Measurements from ENCODE around the gene DMRTB1. TPM values are rescaled to one million over a fixed set of nuclear protein-coding genes. Genes with fewer than 3 reads are reported as not detected.
"Not testable (repeated sequence)": the region's sequence is repeated elsewhere in the genome, so short reads cannot be mapped to it uniquely, and the experiment has no call there.

The DMRTB1 gene
- polyA plus RNA-seq, 3 donors, result not detected

DNA sequence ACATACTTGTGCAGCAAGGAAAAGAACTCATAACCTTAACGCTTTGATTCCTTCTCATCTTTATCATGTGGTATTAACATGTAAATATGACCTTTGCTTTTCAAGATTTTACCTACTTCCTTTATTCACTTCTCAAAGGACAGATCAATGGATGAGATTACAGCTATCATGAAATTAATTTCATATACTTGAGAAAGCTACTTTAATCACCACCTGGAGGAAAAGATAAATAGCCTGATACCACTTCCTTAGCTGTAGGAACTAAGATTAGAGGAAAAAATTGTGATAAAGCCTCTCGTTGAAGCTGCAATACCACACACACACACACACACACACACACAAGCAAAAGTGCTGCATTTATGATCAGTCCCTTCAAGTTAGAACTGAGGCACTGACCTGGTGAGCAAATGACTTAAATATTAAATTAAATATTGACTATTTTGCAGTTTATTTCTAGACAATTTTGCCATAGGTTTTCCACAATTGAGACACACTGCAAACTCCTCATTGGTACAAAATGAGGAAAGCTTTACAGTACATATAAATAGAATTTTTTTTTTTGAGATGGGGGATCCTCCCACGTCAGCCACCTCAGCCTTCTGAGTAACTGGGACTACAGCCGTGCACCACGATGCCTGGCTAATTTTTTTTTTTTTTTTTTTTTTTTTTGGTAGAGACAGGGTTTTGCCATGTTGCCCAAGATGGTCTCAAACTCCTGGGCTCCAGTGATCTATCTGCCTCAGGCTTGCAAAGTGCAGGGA, 27.2 kb upstream of the DMRTB1 start:
- no peak overlapping the region for H3K27ac ChIP-seq (ENCODE audit: low read depth, low read length)
- 28 to 50% (median 41%) methylated on average over 5 of the region's 5 CpGs for WGBS, 3 donors

DNA sequence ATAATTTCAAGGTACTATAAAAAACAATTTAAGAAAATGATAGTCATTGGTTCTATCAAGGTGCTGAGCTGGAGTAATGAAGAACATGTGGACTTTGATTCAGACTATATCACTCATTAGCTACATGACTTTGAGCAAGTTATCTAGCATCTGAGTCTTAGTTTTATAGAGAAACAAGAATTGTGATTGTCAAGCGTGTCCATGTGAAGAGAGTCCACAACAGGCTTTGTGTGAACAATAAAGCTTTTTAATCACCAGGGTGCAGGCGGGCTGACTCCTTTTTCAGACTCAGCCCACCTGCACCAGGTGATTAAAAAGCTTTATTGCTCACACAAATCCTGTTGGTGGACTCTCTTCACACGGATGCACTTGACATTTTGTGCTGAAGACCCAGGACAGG, 26.6 kb upstream of the DMRTB1 start:
- 74 to 89% (median 86%) methylated on average over 3 of the region's 3 CpGs for WGBS, 3 donors
- H3K27ac ChIP-seq (ENCODE audit: low read depth, low read length), result no peak overlapping the region

DNA sequence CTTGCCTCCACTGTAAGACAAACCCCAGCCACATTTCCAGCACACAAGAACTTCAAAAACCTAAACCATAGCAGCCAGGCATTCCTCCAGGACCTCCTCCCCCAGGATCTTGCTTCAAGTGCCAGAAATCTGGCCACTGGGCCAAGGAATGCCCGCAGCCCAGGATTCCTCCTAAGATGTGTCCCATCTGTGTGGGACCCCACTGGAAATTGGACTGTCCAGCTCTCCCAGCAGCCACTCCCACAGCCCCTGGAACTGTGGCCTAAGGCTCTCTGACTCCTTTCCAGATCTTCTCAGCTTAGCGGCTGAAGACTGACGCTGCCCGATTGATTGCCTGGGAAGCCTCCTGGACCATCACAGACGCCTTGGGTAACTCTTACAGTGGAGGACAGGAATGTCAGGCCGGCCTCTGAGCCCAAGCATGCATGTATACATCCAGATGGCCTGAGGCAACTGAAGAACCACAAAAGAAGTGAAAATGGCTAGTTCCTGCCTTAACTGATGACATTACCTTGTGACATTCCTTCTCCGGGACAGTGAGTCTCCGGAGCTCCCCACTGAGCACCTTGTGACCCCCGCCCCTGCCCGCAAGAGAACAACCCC, 24.7 kb upstream of the DMRTB1 start:
- not testable (repeated sequence) for H3K27ac ChIP-seq (ENCODE audit: low read depth, low read length)
- 84 to 90% (median 87%) methylated on average over 10 of the region's 10 CpGs for WGBS, 3 donors

DNA sequence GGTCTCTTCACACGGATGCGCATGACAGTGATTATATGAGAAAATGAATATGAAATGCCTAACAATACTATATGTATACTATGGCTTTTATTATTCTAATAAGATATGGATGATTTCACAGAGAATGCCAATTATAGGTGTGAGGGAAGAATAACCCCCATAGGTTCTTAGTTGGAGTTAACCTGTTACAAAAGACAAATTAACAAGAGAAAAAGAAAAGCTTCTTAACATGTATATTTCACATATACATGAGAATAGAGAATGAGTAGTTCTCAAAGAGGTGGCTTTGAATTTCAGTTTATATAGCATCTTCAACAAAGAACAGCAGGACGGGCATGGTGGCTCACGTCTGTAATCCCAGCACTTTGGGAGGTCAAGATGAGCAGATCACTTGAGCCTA, 24.0 kb upstream of the DMRTB1 start:
- H3K27ac ChIP-seq (ENCODE audit: low read depth, low read length), result no peak overlapping the region

DNA sequence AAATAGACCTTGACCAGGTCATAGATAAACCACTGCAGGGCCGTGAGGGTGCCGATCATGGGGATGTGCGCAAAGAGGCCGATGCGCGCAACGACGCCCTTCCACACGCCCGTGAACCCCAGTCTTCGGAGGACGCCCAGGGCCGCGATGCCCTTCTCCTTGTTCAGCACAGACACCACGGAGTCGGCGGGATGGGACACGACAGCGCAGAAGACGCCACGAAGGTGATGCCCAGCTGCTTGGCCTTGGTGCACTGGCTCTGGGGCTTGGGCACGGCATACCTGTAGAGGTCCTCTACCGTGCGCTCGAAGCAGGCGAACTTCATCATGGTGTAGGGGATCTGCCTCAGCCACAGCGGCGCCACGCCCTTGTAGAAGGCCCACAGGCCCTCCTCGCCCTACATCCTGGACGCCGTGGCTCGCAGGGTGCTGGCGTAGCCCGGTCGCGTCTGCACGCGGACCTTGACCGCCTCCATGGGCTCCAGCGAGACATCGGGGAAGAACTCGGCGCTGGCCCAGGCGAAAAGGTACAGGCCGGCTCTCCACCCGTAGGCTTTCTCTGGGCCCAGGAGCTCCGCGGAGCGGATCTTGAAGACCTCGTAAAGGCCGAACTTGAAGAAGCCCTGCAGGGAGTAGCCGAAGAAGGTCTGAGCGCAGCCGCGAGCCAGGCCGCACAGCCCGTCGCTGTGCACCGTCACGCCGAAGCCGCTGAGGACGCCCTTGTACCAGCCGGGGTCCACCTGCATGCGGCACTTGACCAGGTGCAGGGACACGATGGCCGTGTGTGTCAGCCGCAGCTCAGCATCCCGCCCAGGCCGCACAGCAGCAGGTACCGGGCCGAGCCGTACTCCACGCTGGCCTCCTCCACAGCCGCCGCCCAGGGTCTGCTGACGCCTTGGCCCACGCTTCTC, 20.5 kb upstream of the DMRTB1 start:
- 97 to 98% (median 98%) methylated on average over 78 to 79 of the region's 79 CpGs for WGBS, 3 donors
- H3K27ac ChIP-seq (ENCODE audit: low read depth, low read length), result no peak overlapping the region

More for the DNA sequence above, 24.0 kb upstream of the DMRTB1 start:
- whole genome bisulfite sequencing, 3 donors, result 89 to 96% (median 94%) methylated on average over 4 of the region's 4 CpGs

DNA sequence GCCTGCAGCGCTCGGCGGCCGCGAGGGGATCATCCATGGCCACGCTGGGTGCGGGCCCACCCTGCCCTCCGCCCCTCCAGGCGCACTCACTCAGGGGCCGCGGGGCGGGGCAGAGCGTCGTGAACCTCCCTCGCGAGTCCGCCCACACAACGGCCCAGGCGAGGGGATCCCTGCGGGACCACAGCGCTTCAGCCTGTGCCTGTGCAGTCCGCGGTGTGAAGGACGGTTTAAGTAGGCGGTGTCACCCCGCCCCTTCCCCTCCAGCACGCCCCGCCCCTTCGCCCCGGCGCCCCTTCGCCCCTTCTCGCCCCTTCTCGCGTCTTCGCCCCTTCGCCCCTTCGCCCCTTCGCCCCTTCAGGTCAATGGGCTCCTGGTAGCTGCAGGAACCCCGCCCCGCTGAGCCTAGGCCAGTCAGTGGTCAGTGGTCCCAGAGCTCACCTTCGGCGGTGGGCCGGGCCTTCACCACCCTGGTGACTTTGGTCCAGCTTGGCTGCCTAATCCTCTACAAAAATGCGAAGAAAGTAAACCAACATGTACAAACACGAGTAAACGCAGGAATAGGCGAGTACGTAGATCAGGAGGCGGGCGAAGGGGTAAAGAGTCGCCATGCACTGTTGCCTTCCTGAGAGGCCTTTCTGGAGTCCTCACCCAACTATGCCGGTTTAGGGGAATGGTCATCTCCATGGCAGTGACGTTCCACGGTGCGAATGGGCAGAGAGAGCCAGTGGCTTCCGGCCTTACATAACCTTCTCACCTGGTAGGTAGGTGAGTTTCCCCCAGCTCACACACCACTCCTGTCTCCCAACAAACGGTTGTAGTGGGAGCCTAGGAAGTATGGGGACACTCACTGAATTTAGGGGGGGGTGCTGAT, 19.6 kb upstream of the DMRTB1 start:
- no peak overlapping the region for H3K27ac ChIP-seq (ENCODE audit: low read depth, low read length)
- 96 to 98% (median 97%) methylated on average over 44 to 58 of the region's 58 CpGs for WGBS, 3 donors

DNA sequence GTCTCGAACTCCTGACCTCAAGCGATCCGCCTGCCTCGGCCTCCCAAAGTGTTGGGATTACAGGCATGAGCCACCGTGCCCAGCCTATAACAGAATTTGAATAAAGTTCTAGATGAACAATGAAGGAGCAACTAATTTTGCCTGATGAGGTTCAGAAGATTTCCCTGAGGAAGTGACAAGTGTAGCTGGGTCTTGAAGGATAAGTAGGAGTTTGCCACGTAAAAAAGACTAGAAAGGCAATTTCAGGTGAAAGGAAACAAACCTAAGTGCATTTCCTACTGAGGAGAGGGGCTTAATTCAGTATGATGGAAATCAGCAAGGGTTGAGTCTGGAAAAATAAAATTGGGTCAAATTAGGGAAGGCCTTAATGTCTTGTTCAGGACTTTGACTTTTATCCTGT, 18.6 kb upstream of the DMRTB1 start:
- WGBS, 3 donors, result 88 to 98% (median 95%) methylated on average over 6 of the region's 6 CpGs
- H3K27ac ChIP-seq (ENCODE audit: low read depth, low read length), result no peak overlapping the region

DNA sequence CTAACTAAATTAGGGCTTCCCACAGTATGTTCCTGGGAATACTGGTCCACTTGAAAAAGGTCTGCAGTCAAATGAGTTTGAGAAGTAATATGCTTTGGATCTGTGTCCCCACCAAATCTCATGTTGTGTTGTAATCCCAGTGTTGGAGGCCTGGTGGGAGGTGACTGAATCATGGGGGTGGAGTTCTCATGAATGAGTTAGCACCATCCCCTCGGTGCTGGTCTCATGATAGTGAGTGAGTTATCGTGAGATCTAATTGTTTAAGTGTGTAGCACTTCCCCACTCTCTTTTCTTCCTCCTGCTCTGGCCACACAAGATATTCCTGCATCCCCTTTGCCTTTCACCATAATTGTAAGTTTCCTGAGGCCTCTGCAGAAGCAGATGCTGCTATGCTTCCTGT, 16.9 kb upstream of the DMRTB1 start:
- WGBS, 3 donors, result 11 to 44% (median 18%) methylated on average over 2 of the region's 2 CpGs
- no peak overlapping the region for H3K27ac ChIP-seq (ENCODE audit: low read depth, low read length)

DNA sequence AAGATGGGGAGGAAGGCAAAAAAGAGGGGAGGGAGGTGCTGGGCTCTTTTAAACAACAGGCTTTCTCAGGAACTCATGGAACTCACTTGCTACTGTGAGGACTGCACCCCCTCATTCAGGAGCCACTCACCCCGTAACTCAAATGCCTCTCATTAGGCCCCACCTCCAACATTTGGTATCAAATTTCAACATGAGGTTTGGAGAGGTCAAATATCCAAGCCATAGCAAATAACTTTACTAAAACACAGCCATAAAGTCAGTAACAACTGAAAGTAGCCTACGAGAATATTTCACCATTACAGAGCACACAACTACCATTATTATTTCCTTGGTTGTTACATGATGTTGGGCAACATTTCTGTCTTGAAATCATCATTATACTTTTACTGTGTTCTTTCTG, 13.1 kb upstream of the DMRTB1 start:
- WGBS, 3 donors, result 42 to 64% (median 60%) methylated on average over 2 of the region's 2 CpGs
- H3K27ac ChIP-seq (ENCODE audit: low read depth, low read length), result no peak overlapping the region

DNA sequence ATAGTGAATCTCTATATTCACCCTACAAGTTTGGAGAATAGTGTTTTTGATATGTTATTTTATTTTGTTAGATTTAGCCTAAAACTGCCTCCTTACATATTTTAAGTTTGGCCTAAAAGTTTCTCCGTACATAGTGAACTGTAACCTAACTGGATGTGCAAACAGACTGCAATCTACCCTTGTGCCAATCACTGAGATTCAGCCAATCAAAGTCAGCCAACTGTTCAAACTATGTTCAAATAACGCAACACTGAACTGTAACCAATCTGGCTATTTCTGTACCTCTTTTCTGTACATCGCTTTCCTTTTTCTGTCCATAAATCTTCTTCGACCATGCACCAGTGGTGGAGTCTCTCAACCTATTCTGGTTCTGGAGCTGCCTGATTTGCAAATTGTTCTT, 11.8 kb upstream of the DMRTB1 start:
- H3K27ac ChIP-seq (ENCODE audit: low read depth, low read length), result no peak overlapping the region
- WGBS, 3 donors, result 70 to 88% (median 79%) methylated on average over 4 of the region's 4 CpGs

DNA sequence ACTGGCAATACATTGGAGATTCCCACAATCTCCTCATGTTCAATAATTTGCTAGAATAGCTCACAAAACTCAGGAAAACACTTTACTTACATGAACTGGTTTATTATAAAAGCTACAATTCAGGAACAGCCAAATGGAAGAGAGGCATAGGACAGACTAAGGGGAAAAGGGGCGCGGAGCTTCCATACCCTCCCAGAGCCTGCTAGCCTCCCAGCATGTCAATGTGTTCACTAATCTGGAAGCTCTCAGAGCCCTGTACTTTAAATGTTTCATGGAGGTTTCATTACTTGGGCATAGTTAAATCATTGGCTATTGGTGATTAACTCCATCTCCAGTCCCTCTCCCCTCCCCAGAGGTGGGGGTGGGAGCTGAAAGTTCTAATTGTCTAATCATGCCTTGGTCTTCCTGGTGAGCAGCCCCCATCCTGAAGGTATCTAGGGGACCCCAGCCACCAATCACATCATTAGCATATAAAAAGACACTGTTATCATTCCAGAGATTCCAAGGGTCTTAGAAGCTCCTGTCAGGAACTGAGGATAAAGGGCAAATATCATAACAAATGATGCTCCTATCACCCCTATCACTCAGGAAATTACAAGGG, 10.9 kb upstream of the DMRTB1 start:
- H3K27ac ChIP-seq (ENCODE audit: low read depth, low read length), result no peak overlapping the region
- 82 to 85% (median 85%) methylated on average over 2 of the region's 2 CpGs for WGBS, 3 donors

DNA sequence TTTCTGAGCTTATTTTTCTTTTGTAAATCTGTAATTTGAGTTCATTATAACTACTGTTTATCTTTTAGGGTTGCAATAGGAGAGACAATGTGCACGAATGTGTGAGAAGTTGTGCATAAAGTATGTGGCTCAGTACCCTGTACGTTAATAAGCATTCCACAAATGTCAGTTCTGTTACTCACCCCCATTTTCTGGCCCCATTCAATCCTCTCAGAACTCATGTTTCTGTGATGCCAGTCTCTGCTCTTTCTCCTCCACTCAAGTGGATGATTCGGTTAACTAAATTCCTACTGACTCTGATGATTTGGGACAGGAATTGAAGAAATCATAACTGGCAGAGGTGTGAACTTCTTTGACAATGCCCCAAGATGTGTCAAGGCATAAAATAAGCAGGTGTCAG, 10.2 kb upstream of the DMRTB1 start:
- 60 to 71% (median 68%) methylated on average over 3 of the region's 3 CpGs for WGBS, 3 donors
- no peak overlapping the region for H3K27ac ChIP-seq (ENCODE audit: low read depth, low read length)

DNA sequence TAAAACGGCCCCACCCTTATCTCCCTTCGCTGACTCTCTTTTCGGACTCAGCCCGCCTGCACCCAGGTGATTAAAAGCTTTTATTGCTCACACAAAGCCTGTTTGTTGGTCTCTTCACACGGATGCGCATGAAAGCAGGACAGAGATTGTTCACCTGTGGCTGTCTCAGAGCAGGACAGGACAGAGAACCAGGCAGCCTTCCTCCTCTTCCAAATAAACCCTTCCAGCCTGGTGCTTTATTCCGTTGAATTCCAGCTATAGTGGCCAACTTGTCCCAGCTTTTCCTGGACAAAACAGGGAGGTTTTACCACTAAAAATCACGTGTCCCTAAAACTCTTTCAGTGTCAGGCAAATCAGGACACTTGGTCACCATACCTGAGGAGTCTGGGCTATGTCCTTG, 9.5 kb upstream of the DMRTB1 start:
- no peak overlapping the region for H3K27ac ChIP-seq (ENCODE audit: low read depth, low read length)
- 42 to 56% (median 55%) methylated on average over 7 to 8 of the region's 8 CpGs for WGBS, 3 donors

DNA sequence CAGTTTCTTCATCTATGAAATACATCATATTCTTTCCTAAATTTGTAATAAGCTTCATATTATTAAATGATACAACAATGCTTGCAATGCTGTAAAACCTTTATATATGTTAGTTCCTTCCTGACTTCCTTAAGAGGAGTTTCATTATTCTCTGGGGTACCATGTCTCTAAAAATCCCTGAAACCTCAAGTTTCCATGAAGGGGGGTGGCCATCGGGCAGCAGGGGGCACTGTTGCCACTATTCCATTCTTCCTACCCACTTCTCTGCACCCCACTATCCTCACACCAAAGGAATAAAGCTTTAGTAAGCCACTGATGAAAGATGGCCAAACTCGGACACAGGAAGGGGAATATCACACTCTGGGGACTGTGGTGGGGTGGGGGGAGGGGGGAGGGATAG, 9.0 kb upstream of the DMRTB1 start:
- WGBS, 3 donors, result 16 to 31% (median 22%) methylated on average over 2 of the region's 2 CpGs

DNA sequence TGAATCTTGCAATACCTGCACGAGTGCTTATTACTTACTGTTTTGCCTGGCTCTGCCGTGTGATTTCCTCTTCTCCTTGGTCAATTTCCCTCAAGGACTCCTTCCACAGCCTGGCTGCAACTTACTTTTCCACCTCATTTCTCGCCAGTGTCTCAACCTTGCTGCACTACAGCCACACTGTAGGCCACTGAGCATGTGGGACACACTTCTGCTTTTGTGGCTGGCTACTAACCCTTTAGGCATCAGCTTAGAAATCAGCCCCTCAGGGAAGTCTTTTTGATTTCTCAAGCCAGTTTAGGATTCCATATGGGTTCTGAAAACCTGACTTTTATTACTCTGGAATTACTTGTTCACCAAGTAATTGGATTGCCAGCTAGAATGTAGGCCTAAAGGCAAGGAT, 5.2 kb upstream of the DMRTB1 start:
- WGBS, 3 donors, result 57 to 88% (median 65%) methylated on average over 3 of the region's 3 CpGs
- H3K27ac ChIP-seq (ENCODE audit: low read depth, low read length), result no peak overlapping the region

More for the DNA sequence above, 9.0 kb upstream of the DMRTB1 start:
- H3K27ac ChIP-seq (ENCODE audit: low read depth, low read length), result no peak overlapping the region

DNA sequence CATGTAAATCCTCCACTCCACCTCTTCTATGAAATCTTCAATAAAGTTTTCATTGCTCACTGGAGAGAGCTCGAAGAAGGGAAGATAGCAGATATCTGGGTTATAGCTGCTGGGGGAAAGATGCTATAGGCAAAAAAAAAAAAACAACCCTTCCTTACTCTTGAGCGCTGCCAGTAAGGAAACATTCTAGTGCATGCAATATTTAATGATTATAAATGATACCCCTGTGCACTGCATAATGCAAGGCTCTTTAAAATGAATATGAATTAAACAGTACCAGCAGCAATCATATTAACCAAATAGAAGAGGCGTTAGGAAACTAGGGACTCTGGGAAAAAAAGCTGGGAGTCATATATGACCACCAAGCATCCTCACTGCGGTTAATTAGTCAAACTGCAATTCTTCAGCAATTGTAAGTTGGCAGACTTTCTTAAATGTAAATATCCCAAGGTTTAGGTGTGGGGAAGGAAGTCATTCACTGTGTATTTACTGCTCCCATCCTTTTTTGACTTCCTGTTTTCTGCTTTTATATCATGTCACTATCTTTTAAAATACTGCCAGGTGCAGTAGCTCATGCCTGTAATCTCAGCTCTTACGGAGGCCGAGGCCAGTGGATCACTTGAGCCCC, 3.7 kb upstream of the DMRTB1 start:
- no peak overlapping the region for H3K27ac ChIP-seq (ENCODE audit: low read depth, low read length)
- WGBS, 3 donors, result 69 to 82% (median 74%) methylated on average over 6 of the region's 6 CpGs

DNA sequence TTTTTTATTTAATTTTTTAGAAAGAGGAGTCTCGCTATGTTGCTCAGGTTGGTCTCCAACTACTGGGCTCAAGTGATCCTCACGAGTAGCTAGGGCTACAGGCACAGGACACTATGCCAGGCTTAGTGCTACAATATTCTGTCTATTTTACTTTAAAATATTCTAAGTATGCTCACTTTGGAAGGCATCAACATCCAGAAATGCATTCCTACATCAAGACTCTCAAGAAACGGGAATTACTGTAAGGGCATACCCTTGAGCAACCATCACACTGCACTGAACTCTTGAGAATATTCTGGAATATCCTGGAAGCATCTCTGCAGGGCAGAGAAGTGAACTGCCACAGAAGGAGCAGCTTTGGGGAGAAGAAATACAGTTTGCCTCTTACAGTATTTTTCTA, 565 bp upstream of the DMRTB1 start:
- WGBS, 3 donors, result 67 to 82% (median 72%) methylated on average over 3 of the region's 3 CpGs
- no peak overlapping the region for H3K27ac ChIP-seq (ENCODE audit: low read depth, low read length)
